ENCODE measurements around the gene CHRNA3. TPM values are rescaled to one million over a fixed set of nuclear protein-coding genes. Genes with fewer than 3 reads are reported as not detected.

The CHRNA3 gene
- total RNA-seq, 1 donor from 2014 or later: 0.38 TPM

DNA sequence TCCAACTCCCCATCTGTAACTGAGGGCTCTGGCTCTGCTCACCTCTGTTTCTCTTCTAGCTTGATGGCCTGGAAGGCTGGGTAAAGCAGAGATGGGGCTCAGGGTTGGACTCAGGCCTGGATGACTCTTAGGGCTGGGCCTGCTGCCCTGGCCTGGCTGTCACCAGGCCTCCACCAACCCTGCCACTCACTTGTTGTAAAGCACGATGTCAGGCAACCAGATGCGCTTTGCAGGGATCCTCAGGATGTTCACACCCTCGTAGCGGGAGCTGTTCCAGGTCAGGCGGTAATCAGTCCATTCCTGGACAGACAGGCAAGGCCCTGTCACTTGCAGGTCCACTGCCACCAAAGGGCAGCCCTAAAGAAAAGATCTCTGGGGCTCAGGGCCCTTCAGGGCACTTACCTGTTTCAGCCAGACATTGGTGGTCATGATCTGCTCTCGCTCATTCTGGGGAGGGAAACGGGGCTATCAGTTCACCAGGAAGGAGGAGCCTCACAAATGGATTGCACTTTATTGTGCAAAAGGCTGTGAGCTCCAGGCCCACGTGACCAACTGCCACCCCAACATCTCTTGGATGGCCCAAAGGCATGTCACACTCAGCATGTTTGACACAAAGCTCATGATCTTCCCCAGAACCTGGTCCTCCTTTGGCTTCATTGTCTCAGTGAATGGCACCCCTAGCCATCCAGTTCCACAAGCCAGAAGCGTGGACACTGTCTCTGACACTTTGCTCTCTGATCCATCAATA lies 10.3 kb upstream of the CHRNA3 start:
- Mint-ChIP-seq H3K27ac (ENCODE audit: unreplicated experiment) (no peak overlapping the region), H3K4me3 (ENCODE audit: unreplicated experiment) (no peak overlapping the region), H3K4me1 (ENCODE audit: unreplicated experiment) (no peaks in the 10 kb centered on the region), H3K36me3 (ENCODE audit: unreplicated experiment) (peaks cover 2% of the 10 kb centered on the region), H3K9me3 (ENCODE audit: unreplicated experiment) (peaks cover 3% of the 10 kb centered on the region), H3K27me3 (ENCODE audit: unreplicated experiment) (peaks cover 51% of the 10 kb centered on the region)
- peak; percentile 60 for DNase-seq (ENCODE audit: extremely low spot score, unreplicated experiment)
- TF ChIP-seq, protein P1, sequence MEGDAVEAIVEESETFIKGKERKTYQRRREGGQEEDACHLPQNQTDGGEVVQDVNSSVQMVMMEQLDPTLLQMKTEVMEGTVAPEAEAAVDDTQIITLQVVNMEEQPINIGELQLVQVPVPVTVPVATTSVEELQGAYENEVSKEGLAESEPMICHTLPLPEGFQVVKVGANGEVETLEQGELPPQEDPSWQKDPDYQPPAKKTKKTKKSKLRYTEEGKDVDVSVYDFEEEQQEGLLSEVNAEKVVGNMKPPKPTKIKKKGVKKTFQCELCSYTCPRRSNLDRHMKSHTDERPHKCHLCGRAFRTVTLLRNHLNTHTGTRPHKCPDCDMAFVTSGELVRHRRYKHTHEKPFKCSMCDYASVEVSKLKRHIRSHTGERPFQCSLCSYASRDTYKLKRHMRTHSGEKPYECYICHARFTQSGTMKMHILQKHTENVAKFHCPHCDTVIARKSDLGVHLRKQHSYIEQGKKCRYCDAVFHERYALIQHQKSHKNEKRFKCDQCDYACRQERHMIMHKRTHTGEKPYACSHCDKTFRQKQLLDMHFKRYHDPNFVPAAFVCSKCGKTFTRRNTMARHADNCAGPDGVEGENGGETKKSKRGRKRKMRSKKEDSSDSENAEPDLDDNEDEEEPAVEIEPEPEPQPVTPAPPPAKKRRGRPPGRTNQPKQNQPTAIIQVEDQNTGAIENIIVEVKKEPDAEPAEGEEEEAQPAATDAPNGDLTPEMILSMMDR (IDR thresholded peaks at IDR 0.05): no peak

DNA sequence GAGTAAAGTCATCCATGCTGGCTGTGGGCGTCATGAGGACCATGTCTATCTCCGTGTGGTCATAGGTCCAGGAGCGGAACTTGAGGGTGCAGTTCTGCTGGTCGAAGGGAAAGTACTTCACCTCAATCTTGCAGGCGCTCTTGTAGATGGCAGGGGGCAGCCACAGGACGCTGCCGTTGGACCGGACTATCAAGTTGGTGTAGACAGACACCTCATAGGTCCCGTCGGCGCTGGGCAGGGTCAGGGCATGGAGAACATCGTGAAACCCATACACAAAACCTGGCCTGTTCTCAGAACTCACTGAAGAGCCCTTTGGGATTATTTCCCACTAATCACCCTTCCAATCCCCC lies 8.9 kb upstream of the CHRNA3 start:
- no peak for DNase-seq (ENCODE audit: extremely low spot score, unreplicated experiment)
- H3K27ac Mint-ChIP-seq (ENCODE audit: unreplicated experiment): no peak overlapping the region
- TF ChIP-seq, protein P1 (IDR thresholded peaks at IDR 0.05): no peak
- no peak overlapping the region for H3K4me3 Mint-ChIP-seq (ENCODE audit: unreplicated experiment)
- H3K27me3 Mint-ChIP-seq (ENCODE audit: unreplicated experiment): peaks cover 59% of the 10 kb centered on the region
- H3K4me1 Mint-ChIP-seq (ENCODE audit: unreplicated experiment): no peaks in the 10 kb centered on the region
- peaks cover 3% of the 10 kb centered on the region for H3K9me3 Mint-ChIP-seq (ENCODE audit: unreplicated experiment)
- H3K36me3 Mint-ChIP-seq (ENCODE audit: unreplicated experiment): peaks cover 2% of the 10 kb centered on the region

DNA sequence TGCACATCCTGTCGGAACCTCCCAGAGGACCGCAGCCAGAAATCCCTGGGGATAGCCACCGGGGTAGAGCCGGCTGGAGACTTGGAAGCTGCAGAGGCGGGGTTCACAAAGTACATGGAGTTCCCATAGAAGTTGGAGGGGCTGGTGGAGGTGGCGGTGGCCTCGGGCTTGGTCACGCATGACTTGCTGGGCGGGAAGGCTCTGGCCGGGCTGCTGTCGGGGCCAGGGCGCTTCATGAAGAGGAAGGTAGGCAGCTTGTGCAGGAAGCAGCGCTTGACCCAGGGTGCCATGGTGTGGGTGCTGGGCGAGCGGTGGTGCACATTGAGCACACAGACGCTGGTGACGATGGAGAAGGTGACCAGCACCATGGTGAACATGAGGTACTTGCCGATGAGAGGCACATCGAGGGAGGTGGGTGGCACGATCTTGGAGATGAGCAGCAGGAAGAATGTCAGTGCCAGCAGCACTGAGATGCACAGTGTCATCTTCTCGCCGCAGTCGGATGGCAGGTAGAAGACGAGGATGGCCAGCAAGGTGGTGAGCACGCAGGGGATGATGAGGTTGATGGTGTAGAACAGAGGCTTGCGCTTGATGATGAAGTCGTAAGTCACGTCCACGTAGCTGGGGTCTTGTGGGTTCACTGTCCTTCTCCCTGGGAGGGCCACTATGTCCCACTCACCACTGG lies 8.4 kb upstream of the CHRNA3 start:
- Mint-ChIP-seq H3K36me3 (ENCODE audit: unreplicated experiment) (peaks cover 2% of the 10 kb centered on the region), H3K9me3 (ENCODE audit: unreplicated experiment) (peaks cover 3% of the 10 kb centered on the region), H3K27me3 (ENCODE audit: unreplicated experiment) (peaks cover 64% of the 10 kb centered on the region), H3K4me3 (ENCODE audit: unreplicated experiment) (no peak overlapping the region), H3K27ac (ENCODE audit: unreplicated experiment) (no peak overlapping the region), H3K4me1 (ENCODE audit: unreplicated experiment) (no peaks in the 10 kb centered on the region)
- TF ChIP-seq, protein P1 (IDR thresholded peaks at IDR 0.05): no peak
- DNase-seq (ENCODE audit: extremely low spot score, unreplicated experiment): peak; percentile 70

DNA sequence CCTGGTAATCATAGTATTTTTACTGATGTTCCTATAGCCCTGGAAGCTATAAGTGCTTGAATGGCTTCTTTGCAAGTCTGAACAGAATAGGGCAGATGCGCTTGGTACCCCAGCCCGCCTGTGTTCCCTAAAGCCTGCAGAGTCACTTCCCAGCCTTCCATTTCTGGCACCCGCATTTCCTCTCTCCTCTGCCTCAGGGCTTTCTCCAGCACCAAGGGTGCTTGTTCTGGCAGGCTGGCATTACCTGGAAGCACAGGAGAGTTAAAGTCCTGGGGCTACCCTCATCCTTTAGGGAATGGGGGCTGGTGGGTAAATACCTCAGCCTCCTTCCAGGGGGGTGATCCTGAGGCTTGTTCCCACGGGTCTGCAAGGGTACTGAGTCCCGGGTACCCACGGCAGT lies 7.4 kb upstream of the CHRNA3 start:
- no peak overlapping the region for H3K27ac Mint-ChIP-seq (ENCODE audit: unreplicated experiment)
- no peak overlapping the region for H3K4me3 Mint-ChIP-seq (ENCODE audit: unreplicated experiment)
- H3K36me3 Mint-ChIP-seq (ENCODE audit: unreplicated experiment): no peaks in the 10 kb centered on the region
- H3K27me3 Mint-ChIP-seq (ENCODE audit: unreplicated experiment): peaks cover 70% of the 10 kb centered on the region
- TF ChIP-seq, protein P1 (IDR thresholded peaks at IDR 0.05): no peak
- DNase-seq (ENCODE audit: extremely low spot score, unreplicated experiment): no peak
- H3K4me1 Mint-ChIP-seq (ENCODE audit: unreplicated experiment): no peaks in the 10 kb centered on the region
- H3K9me3 Mint-ChIP-seq (ENCODE audit: unreplicated experiment): no peaks in the 10 kb centered on the region

DNA sequence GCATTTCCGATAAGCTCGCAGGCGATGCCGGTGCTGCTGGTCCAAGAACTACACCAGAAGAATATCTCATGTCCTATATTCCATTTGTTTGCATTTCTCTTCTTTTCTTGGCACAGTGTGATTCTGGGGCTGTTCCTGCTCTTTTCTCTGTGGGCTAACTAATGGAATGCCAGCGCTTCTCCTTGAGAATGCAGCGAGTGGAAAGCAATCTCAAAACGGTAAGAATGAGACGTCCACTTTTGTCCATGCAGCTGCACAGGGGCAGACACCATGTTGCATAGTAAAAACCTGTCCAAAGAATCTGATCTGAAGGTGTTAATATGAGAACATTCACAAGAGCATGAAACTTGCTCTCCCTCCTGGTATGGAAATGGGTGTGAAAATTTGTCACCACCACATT lies 6.6 kb upstream of the CHRNA3 start:
- Mint-ChIP-seq H3K27ac (ENCODE audit: unreplicated experiment) (no peak overlapping the region), H3K36me3 (ENCODE audit: unreplicated experiment) (no peaks in the 10 kb centered on the region), H3K9me3 (ENCODE audit: unreplicated experiment) (no peaks in the 10 kb centered on the region), H3K4me3 (ENCODE audit: unreplicated experiment) (no peak overlapping the region), H3K27me3 (ENCODE audit: unreplicated experiment) (peaks cover 70% of the 10 kb centered on the region), H3K4me1 (ENCODE audit: unreplicated experiment) (no peaks in the 10 kb centered on the region)
- TF ChIP-seq, protein P1 (IDR thresholded peaks at IDR 0.05): no peak
- DNase-seq (ENCODE audit: extremely low spot score, unreplicated experiment): no peak
